Occipital lobe (tissue), 2 donors: ENCODE measurements around the gene DPYSL3. TPM values are rescaled to one million over a fixed set of nuclear protein-coding genes. Genes with fewer than 3 reads are reported as not detected.
"Not testable (repeated sequence)": the region's sequence is repeated elsewhere in the genome, so short reads cannot be mapped to it uniquely, and the experiment has no call there.

Experiments used
- DNase-seq: peaks from one replicate; lab custom pipeline; 2025; lab: John Stamatoyannopoulos, UW
- total RNA-seq: library from RNA; depleted of rRNA; stranded (reverse); fragments of >200 nt; gene quantifications from one replicate; pipeline ENCODE4 v1.2.3, GENCODE V29; 2014

The DPYSL3 gene
- 977 TPM for total RNA-seq

DNA sequence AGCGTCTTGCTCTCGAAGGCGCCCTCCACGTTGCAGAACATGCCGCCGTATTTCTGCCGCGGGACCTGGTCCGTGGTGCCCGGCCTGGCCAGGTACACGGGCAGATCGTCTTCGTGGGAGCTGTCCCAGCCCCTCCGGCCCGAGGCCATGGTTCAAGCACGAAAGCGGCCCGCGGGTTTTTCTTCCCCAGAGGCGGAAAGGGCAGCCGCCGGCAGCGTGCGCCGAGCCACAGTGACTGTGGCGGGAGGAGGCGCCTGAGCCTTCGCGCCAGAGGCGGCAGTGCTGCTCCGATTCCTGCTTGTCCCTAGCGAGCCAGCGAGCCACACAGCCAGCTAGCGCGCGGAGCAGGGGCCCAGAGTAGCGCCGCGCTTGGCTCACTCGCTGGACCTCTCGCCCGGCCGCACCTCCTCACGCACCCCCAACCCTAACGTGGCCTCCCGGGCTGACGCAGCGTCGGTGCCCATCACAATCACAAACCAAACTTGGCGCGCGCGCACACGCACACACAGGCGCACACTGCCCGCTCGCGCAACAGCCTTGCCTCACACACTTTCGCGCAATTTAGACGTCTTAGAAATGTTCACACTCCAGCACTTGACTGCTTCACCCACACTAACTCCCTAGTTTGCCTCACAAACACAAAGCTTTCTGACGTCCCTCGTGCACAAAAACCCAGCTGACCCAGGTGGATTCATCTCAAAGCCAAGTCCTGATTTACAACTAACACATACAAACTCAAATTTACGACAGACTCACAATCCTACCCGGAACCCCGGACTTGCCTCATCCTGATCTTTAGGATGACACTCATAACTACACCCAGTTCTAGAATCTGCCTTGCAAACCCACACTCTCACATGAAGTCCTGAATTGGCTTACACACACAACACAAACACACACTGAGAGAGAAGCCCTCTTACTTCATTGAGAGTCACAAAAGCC, at the start of gene DPYSL3:
DPYSL3 (minus strand) TSS at position 359 of the 942 bp plus-strand sequence; CDS start at position 149, 210 bp downstream.
- peak; percentile 9 for DNase-seq

- DNase-seq = no peak
Observed at GRCh38 chr5:147558826-147559225, 49.0 kb upstream of the DPYSL3 start.

DNA sequence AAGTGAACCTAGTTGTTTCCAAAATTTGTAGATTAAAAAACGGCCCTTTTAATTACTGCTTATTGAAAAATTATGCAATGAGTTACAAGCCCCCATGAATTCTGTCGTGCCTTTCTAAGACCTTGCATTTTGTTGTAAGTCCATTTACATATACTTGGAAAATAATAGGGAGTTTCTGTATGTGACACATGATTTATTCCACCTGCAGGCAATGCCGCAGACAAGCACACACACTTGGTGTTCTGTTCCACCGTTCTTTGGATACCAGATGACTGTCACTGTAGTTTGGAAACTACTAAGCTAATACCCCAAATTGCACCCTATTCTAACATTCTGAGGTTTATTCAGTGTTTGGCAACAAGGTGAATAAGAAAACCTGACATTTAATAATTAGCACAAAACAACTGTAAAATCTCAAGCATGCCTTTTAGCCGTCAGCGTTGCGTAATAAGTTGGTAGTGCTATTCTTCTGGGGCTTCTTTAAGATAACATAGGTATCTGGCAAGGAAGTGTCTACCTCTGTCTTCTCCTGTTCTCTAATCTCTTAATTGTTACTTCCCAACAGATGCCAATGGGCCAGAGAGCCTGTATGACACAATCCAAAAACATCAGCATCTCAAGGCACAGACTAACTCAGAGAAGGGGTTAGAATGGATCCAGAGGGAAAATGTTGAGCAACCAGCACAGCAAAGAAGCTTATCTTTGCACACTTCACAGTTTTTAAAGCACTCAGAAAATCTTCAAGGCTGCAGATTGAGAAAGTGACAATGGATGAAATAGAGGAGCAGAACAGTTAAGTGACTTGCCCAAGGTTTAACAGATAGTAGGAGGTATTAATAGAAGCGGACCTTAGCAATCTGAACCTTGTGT, 48.2 kb upstream of the DPYSL3 start:
- no peak for DNase-seq

DNA sequence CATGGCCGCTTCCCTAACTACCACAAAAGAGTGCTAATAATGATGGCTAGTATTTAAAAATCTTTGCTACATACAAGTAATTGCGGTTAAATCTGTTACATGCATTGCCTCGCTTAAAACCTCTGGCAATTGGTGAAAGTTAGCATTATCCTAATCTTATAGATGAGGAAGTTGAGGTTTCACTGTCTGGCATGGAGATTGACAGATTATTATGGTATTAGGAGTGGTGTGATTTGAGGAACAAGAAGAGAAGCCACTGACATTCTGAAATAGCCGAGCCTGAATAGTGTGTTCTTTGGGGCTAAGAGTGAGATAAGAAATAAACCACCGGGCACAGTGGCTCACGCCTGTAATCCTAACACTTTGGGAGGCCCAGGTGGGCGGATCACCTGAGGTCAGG, 45.3 kb upstream of the DPYSL3 start:
- no peak for DNase-seq

GRCh38 chr5:147554261-147554817, 44.5 kb upstream of the DPYSL3 start:
- DNase-seq = no peak

DNA sequence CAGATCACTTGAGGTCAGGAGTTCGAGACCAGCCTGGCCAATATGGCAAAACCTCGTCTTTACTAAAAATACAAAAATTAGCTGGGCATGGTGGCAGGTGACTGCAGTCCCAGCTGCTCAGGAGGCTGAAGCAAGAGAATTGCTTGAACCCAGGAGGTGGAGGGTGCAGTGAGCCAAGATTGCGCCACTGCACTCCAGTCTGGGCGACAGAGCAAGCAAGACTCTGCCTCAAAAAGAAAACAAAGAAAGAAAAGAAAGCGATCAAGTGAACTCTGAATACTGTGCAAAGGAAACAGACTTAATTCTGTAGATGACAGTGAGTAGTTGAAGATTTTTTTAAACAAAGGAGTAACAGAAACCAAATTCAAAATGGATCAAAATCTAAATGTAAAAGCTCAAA, 43.9 kb upstream of the DPYSL3 start:
- not testable (repeated sequence) for DNase-seq

- no peak for DNase-seq
Observed at GRCh38 chr5:147552897-147553296, 43.0 kb upstream of the DPYSL3 start.

GRCh38 chr5:147551677-147552076, 41.8 kb upstream of the DPYSL3 start:
- no peak for DNase-seq

- DNase-seq = no peak
Observed at GRCh38 chr5:147547730-147548129, 37.9 kb upstream of the DPYSL3 start.

DNA sequence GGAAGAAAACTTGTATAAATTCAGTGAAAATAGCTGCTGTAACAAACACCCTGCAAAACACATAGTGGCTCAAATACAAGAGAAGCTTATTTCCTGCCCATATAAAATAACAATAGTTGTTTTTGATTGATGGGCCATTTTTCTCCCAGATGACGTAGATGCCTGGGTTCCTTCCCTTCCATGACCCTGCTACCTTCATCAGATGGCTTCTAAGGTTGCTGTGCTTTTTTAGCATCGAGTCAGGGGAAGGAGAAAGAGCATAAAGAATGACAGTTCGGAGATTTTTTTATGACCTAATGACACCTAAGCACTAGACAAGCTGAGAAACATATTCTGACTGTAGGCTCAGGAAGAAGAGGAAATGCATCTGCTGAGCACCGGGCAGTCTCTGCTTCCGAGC, 34.7 kb upstream of the DPYSL3 start:
- DNase-seq = no peak

DNA sequence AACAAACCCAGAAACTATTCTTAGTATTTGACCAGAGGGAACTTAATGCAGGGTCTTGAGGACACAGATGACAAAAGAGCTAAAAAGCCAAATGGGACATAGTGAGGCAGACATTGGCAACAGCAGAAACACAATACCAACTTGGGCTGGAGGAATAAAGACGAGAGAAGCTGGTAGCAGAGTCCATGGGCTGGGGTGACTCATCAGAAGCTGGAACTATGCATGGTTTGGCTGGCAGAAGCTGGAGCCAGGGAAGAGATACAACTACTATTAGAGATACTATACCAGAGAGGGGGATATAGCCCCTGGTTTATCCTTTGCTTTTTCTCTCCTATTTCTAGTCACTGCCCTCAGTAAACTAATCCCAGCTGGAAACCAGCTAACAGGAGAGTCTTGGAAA, 29.2 kb upstream of the DPYSL3 start:
- no peak for DNase-seq

GRCh38 chr5:147538236-147538635, 28.4 kb upstream of the DPYSL3 start:
- DNase-seq = no peak

DNA sequence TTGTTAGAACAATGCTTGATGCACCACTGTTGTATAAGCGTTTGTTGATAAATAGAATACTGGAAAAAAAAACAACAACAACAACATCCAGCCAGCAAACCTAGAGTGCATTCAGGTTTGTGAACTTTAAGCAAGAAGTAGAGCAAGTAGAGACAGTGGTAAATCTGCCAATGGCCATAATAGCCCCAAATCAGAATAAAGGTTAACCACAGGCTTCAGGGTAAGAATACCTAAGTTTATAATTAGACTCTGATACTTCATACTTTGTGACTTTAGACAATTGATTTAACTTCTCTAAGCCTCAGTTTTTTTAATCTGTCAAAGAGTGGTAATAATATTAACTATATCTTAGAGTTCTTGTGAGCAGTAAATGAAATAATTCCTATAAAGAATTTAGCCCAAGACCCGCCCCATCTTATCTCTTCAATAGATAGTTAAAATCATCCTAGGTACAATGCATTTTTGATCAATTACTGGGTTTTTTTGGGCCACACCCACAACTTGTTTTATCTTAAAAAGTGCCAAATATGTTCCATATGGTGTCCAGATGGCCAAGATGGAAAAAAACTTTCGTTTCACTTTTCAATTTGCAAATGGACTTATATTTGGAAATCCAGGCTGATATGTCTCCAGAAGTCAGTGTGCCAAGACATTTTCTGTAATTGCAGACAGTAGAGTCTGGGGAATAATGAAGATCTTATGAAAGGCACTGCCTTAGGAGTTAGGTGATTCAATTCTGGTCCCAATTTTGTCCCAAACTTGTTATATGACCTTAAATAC, 24.5 kb upstream of the DPYSL3 start:
- no peak for DNase-seq

- no peak for DNase-seq
Observed at GRCh38 chr5:147532156-147532555, 22.3 kb upstream of the DPYSL3 start.

GRCh38 chr5:147530530-147531389, 20.9 kb upstream of the DPYSL3 start:
- no peak for DNase-seq

DNA sequence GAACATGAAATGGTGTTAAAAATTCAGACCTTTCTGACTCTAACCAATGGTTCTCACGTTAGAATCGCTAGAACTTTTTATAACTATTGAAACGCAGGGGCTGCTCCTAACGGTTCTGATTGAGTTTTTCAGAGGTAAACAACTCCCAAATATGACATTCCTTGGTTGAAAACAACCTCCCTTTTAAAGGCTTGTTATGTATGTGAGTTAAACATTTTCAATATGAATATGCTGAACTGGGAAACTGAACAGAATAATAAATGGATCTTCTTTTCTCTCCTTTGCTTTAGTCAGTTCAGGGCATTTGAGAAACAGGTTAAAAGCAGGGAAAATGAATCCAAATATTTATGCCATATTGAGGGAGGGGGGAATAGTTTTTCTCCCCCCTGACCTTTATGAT, 13.2 kb upstream of the DPYSL3 start:
- no peak for DNase-seq

DNA sequence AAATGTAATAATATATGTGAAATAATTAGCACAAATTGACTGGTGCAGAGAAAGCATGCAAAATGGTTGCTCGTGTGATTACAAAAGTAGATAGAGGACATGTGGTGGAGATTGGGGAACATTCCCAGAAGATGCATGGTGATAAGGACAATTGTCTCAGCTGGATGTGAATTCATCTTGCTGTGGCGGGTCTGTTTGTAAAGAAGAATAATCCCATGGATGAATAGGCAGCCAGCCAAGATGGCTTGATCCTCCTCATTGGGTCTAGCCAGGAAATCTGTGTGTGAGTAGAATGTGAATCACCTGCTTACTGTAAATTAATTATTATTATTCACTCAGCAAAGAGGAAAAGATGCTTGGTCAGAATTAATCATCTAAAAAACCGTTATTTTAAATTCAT, 12.6 kb upstream of the DPYSL3 start:
- no peak for DNase-seq

DNA sequence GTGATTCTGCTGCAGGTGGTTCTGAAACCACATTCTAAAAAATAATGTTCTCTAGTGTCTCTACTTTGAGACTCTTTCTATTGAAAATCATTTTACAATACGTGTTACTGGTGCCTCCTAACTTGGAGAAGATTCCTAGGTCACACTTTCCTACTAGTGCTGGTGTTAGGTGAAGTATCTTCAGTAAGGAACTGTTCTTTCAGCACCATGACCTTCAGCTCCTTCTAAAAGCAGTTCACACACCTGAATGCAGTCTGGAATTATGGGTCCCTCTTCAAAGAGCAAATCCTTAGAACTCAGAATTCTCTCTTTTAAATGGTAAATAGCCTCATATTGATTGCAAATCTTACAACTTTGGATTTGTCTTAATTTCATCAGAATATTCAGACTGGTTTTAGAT, 10.6 kb upstream of the DPYSL3 start:
- no peak for DNase-seq

- DNase-seq = no peak
Observed at GRCh38 chr5:147519380-147519779, 9.5 kb upstream of the DPYSL3 start.

GRCh38 chr5:147517383-147517782, 7.5 kb upstream of the DPYSL3 start:
- no peak for DNase-seq
